NCI-H2196 treated with DMSO at 0.1 percent for 48 hours (cell line): ENCODE results near the gene PPY.
"Not testable (repeated sequence)": the region's sequence is repeated elsewhere in the genome, so short reads cannot be mapped to it uniquely, and the experiment has no call there.

Source experiments
- DNase-seq: peaks from one replicate; lab custom pipeline; 2025; ENCODE audit not compliant: unreplicated experiment; lab: John Stamatoyannopoulos, UW

PPY gene, protein sequence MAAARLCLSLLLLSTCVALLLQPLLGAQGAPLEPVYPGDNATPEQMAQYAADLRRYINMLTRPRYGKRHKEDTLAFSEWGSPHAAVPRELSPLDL

DNA sequence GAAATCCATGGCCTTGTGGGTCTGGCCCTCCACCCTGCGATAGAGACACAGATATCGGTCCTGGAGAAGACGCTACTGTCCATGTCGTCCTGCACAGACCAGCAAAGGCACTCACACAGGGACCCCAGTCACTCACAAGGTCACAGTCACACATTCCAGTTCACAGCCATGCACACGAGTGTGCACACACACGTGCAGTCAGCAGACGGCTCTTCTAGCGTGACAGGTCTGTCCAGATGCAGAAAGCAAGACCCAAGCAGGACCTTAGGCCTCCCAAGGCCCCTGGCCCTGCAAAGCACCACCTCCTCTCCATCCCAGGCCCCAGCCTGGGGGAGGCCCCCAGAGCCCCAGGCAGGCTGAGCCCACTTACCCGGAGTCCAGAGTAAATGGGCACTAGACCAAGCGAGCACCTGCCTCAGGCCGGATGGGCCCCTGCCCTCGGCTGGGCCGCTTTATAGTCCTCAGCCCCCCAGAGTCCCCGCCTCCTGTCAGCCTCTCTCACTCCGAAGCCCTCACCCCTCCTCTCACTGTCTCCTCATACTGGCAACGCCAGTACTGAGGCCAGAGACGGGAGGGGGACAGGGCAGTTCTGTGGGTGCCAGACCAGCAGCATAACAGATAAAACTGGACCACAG is at the start of gene PPY:
PPY (minus strand) TSS at position 426 of the 635 bp plus-strand sequence. CDS start 822 bp downstream, outside the sequence.
- DNase-seq: no peak

DNA sequence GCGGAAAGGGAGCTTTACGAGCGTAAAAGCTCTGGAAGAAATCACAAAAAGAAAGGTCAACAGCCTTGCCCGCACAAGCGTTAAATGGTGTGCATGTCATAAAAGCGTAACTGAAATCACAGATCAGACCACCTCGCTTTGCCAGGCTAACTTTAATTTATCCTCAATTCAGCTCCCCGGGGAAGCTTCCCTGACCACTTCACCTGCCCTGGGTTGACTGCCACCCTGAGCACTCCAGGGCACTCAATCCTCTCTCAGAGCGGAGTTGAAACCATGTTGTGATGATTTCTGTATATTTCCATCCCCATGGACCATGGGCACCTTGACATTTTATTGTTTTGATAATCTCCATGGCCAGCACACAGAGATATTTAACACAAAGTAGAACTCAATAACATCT is 46.0 kb upstream of the PPY start:
- DNase-seq: no peak

DNA sequence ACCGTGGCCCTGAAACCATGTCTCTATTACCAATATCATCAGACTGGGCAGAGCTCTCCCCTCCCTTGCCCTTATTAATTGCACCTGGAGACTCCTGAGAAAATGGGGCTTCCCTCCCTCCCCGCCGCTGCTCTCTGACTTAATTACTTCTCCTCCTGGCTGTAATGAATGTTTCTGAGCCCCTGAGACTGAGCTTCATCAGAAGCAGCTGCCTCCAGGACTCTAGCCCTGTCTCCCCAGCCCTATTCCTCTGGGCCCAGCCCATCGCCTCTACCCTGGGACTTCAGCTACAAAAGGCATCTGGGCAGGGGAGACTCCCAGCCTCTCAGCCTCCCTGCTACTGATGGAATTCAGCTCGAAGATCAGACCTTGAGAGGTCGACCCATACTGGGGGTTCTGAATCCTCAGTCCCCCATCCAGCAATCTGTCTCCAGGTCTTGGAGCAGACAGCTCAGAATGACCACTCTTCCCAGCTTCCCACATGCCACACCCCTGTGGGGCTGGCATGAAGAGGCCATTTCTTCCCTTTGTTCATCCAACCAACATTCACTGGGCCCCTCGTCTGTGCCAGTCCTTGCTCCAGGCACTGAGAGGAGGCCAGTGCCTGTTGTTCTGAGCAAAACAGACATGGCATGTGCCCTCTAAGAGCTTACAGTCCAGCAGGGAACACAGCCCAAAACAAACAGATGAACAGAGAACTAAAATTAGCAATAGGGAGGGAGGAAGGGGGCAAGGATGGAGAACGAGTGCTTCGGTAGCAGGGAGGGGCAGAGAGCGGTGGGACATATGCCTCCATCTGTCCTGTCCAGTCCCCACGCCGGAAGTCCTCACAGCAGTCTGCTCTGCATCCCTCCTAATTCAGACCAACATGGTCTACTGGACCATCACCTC is 45.1 kb upstream of the PPY start:
- DNase-seq: no peak

DNA sequence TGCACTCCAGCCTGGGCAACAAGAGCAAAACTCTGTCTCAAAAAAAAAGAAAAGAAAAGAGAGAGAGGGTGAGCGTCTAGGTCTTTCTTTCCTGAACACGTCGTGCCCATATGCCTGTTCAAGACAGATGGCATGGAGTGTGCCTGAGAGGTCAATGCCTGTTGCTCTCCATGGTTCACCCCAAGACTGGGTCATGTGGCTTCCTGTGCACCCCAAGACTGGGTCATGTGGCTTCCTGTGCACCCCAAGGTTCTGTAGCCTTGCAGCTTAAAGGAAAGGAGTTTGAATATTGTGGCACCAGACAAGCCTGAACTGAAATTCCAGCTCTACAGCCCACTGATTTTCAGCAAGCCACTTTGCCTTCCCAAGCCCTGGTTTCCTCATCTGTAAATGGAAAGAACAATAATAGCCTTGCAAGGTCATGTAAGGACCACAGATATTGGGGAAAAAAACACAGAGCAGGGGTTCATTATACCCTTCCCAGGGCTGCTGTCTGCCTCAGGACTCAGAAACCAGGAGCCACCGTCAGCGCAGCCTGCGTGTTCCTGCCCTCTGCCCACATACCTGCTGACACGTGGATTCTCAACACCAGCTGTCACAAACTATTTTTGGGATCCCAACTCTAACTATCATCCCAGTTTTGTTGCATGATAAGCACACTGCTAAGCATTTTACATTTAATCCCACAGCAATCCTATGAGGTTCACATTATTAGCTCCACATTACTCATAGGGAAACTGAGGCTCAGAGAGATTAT is 44.1 kb upstream of the PPY start:
- DNase-seq: no peak

GRCh38 chr17:43984521-43984920 is 42.2 kb upstream of the PPY start:
- no peak for DNase-seq

DNA sequence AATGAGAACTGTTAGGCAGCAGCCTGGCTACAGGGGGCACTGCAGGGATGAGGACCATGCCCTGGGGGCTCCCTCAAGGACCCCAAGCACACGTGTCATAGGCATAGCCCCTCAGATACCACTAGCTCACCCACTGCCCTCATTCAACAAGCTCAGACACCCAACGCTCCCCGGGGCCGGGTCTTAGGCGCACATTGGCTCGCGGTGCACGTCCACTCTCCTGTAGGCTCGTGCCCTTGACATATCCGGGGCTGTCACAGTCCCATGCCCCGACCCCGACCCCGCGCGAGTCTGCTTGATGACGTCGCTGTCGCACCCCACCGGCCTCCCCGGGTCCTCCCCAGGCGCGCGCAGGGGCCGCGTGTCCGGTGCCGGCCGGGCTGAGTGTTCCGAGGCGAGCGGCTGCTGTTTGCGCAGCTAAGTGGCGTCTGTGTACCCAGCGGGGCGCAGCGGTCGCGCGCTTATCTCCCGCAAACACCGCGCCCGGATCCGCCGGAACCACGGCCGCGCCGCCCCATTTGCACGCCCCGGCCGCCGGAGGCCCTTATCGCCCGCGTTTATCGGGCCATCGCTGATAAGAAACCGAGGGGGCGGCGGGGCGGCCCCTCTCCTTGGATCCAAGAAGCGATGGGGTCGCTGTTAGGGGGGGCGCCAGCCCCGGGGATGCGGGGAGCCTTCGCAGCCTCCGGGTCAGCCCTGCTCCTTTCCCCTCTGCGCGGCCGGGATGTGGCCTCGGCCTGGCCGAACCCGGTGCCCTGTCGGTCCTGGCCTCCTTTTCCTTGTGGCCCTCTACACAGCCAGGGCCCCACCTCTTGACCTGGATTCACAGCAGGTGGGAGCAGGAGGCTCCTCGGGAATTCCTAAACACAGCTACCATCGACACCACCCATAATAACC is 41.5 kb upstream of the PPY start:
- no peak for DNase-seq

DNA sequence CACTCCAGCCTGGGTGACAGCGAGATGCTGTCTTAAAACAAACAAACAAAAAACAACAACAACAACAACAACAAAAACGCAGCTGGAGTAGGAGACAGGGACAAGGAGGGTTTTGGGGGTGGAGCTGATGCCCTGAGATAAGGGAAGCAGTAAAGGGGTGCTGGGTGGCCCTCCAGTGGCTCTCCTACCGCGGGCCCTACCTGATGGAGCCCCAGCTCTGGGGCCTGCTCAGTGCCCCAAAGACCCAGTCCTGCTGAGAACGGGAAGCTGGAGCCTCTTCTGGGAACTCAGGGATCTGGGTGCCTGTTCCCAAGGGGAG is 40.9 kb upstream of the PPY start:
- no peak for DNase-seq

GRCh38 chr17:43982171-43982570 is 39.9 kb upstream of the PPY start:
- DNase-seq: no peak

- DNase-seq: no peak
Observed at GRCh38 chr17:43979671-43980070, 37.4 kb upstream of the PPY start.

DNA sequence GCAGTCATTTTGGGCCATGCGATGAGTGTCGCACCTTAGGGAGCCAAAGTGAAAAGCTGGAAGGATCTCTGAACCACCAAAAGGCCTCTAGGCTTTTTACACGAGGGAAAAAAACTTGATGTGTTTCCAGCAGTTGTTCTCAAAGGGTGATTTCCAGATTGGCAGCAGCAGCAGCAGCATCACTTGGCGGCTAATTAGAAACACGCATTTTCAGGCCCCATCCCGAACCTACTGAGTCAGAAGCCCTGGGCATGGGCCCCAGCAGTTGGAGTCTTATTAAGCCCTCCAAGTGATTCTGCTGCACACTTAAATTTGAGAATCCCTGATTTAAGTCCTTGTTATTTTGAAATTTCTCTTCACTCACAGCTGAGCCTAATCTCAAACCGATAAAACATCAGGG is 36.7 kb upstream of the PPY start:
- DNase-seq: no peak

GRCh38 chr17:43978078-43978477 is 35.8 kb upstream of the PPY start:
- no peak for DNase-seq

DNA sequence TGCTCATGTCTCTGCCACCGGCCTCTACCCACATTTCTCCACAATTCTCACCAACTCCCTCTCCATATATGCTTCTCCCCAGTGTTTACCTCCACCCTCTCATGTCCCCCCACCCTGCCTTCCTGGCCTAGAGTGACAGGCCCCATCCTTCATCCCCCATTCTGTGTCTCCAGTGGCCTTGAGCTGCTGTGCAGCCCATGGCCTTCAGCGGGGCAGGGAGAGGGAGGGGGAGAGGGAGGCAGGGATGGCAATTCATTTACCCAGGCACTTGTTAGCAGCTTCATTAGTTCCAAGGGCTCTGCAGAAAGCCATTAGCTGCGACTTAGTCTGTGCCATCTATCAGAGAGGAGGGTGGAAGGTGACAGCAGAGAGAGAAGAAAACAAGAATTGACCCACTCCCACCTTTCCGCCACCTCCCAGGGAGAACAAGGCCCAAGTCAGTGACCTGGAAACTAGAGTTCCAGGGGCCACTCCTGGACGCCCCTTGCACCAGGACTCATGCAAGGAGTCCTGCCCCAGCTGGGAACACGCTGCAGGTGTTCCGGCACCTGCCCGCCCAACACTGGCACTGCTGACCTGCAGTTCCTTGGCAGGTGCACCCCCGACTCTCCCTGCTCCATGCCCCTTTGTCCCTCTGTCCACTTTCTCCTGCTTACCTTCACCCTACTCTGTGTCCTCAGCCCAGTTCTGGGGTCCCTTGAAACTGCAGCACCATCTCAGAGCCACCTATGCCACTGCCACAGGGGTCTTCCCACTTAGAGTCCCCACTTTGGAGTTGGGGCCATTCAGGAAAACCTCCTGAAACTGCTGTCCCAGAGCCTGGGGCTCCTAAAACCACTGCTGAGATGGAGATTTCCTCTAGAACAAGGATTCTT is 34.9 kb upstream of the PPY start:
- DNase-seq: no peak

DNA sequence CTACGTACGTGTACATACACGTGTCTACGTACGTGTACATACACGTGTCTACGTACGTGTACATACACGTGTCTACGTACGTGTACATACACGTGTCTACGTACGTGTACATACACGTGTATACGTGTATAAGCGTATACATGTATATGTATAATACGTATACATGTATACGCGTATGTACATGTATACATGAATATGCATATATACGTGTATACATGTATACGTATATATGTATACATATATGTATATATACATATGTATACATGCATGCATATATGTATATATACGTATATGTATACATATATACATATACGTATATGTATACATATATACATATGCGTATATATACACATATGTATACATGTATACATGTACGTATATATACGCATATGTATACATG is 33.6 kb upstream of the PPY start:
- DNase-seq: no peak

DNA sequence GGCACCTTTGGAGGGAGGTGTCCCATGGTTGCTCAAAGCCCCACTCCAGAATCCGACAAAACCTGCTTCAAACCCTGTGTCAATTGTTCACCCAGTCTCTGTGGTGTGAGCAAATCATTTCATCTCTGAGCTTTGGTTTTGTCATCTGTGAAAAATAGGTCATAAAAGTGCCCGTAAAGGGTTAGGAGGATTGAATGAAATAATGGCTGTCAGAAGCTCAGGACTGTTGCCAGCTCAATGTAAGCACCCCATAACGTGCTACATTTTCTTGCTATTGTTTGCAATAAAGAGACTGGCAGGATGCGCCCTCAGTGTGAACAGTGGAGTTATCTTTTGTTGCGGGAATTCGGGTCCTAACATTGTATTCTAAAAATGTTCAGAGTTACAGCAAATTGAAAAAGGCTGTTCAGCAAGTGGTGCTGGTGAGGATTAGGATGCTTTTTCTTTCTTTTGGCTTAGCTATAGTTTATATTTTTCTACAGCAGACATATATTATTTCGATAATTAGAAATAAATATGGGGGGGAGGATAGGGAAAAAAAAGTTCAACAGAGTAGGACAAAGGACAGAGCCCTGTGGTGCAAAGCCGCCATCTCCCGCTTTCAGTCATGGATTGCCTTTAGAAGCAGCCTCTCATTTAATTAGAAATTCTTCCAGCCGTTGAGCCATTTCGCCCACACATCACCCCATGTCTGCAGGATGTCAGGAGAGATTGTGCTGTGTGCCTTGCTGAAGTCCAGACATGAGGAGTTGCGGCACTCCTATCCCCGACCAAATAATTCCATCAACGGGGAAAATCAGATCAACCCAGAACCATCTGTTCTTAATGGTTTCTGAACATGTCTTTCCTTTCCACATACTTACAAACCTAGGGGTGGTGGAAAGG is 32.3 kb upstream of the PPY start:
- no peak for DNase-seq

- not testable (repeated sequence) for DNase-seq
Observed at GRCh38 chr17:43972444-43973212, 30.4 kb upstream of the PPY start.

DNA sequence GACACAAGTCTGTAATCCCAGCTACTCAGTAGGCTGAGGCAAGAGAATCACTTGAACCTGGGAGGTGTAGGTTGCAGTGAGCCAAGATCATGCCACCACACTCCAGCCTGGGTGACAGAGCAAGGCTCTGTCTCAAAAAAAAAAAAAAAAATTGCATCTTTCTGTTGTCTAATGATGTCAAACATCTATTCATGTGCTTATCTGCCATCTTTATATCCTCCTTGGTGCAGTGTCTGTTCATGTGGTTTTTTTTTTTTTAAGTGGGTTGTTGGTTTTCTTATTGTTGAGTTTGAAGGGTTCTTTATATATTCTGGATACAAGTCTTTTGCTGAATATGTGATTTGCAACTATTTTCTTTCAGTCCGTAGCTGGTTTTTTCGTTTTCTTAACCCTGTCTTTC is 29.2 kb upstream of the PPY start:
- DNase-seq: not testable (repeated sequence)

DNA sequence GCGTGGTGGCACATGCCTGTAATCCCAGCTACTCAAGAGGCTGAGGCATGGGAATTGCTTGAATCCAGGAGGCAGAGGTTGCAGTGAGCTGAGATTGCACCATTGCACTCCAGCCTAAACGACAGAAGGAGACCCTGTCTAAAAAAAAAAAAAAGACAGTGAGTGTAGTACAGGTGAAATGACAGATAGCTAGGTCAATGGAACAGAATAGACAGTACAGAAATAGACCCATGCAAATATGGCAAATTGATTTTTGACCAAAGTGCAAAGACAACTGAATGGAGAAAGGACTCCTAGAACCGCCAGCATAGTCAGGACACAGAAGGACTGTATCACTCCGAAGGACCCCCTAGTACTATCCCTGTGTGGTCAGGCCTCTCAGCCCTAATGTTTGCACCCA is 28.1 kb upstream of the PPY start:
- DNase-seq: no peak

DNA sequence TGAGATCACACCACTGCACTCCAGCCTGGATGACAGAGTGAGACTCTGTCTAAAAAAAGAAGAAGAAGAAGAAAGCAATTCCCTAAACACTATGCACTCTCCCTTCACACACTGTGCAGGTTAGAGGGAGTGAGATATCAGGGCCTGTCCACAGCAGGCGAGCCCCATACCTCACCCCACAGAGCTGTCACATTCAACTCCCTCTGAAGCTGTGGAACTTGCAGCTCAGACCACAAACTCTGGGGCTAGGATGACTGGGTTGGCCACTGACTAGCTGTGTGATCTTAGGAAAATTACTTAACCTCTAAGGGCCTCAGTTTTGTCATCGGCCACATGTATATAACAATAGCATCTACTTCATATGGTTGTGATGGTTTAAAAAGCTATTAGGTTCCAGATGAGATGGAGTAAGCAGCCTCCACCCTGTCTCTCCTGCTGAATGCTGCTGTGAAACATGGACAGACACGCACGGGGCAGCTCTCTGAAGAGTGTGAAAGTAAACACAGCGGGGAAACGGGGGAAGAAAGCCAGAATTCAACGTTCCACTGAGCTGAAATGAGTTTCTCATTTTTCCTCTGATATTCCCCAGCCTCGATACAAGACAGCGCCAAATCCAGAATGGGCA is 25.1 kb upstream of the PPY start:
- DNase-seq: no peak
